Measurements from ENCODE around the gene ZNF317. TPM values are rescaled to one million over a fixed set of nuclear protein-coding genes. Genes with fewer than 3 reads are reported as not detected.
A peak's percentile ranks its signal among the peaks of the same experiment; 100 is the strongest.

ZNF317 gene
- total RNA-seq, 2 experiments from 2014 or later = 26.5 to 37.4 TPM

DNA sequence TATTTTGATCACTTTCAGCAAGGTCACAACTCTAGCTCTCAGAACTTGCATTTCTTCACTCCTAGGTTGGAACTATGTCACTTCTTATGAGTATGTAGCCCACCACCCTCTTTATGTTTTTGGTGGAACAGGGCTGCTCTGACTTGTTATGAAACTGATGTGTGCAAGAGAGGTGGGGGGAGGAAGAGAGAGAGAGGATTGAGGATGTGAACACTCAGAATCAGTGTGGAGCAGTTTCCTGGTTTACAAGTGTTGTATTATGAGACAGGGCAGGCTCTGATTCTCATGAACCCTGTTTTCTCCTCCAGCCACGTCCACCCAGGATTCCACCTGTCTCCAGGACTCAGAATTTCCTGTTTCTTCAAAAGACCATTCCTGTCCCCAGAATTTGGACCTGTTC, 16.1 kb downstream of the ZNF317 start:
- no TSS peak for BruUV-seq (replicated peaks)
- POLR2A ChIA-PET = no interaction called here
- peaks cover 100% of the 10 kb centered on the region for H3K36me3 ChIP-seq (ENCODE audit: insufficient read depth, low read length)
- H3K4me3 ChIP-seq (ENCODE audit: low read depth, low read length, poor library complexity, severe bottlenecking) = no peak overlapping the region
- TF ChIP-seq, protein P1, sequence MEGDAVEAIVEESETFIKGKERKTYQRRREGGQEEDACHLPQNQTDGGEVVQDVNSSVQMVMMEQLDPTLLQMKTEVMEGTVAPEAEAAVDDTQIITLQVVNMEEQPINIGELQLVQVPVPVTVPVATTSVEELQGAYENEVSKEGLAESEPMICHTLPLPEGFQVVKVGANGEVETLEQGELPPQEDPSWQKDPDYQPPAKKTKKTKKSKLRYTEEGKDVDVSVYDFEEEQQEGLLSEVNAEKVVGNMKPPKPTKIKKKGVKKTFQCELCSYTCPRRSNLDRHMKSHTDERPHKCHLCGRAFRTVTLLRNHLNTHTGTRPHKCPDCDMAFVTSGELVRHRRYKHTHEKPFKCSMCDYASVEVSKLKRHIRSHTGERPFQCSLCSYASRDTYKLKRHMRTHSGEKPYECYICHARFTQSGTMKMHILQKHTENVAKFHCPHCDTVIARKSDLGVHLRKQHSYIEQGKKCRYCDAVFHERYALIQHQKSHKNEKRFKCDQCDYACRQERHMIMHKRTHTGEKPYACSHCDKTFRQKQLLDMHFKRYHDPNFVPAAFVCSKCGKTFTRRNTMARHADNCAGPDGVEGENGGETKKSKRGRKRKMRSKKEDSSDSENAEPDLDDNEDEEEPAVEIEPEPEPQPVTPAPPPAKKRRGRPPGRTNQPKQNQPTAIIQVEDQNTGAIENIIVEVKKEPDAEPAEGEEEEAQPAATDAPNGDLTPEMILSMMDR (conservative IDR thresholded peaks at IDR 0.05; ENCODE audit: low read length) = no peak
- H4K20me1 ChIP-seq (ENCODE audit: insufficient read depth, low read length) = no peaks in the 10 kb centered on the region
- peaks cover 10% of the 10 kb centered on the region for H3K4me1 ChIP-seq (ENCODE audit: insufficient read depth, low read length, poor library complexity, severe bottlenecking)
- H2AFZ ChIP-seq (ENCODE audit: low read length) = no peak overlapping the region
- CTCF ChIA-PET (ENCODE audit: unreplicated experiment) = no interaction called here
- peak overlapping the region; percentile 27; the same call in 1 of the 2 replicates for H3K4me2 ChIP-seq (ENCODE audit: low read length)
- intact Hi-C loops (cut with micrococcal nuclease; ENCODE audit: unreplicated experiment) = no loop called here
- H3K9me3 ChIP-seq (ENCODE audit: low read length) = peaks cover 30% of the 10 kb centered on the region; the same call in 1 of the 2 replicates
- no peaks in the 10 kb centered on the region for H3K9me2 ChIP-seq (ENCODE audit: insufficient read depth, low read length)
- H3K79me2 ChIP-seq (ENCODE audit: insufficient read depth, low read depth, low read length) = peaks cover 50% of the 10 kb centered on the region
- DNase-seq (ENCODE audit: low spot score) = peak; percentile 37
- no peak overlapping the region for H3K27ac ChIP-seq (ENCODE audit: low read depth, low read length, poor library complexity, severe bottlenecking)

DNA sequence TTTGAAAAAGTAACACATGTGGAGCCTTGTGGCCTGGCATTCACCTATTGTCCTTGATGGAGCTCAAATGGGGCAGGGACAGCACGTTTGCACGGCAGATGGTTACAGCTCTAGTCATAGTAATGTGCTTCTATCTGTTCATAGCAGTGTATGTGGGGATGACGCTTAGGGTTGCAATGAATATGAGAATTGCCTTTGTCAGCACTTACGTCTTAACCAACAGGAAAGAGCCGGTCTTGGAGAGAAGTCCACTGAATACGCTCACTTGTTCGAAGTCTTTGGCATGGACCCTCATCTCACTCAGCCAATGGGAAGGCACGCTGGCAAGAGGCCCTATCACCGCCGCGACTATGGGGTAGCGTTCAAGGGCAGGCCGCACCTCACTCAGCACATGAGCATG, 19.7 kb downstream of the ZNF317 start:
- H3K27ac ChIP-seq (ENCODE audit: low read depth, low read length, poor library complexity, severe bottlenecking) = no peak overlapping the region
- H3K9me2 ChIP-seq (ENCODE audit: insufficient read depth, low read length) = no peaks in the 10 kb centered on the region
- H2AFZ ChIP-seq (ENCODE audit: low read length) = no peak overlapping the region
- peaks cover 10% of the 10 kb centered on the region for H3K4me1 ChIP-seq (ENCODE audit: insufficient read depth, low read length, poor library complexity, severe bottlenecking)
- ChIA-PET CTCF (ENCODE audit: unreplicated experiment) (no interaction called here), POLR2A (interaction anchor here (0.6 kb wide), 1 partner anchor 233 kb away, joined by 3 read pairs; no protein-coding TSS in a partner anchor)
- H3K4me2 ChIP-seq (ENCODE audit: low read length) = no peak overlapping the region
- H3K9me3 ChIP-seq (ENCODE audit: low read length) = peaks cover 7% of the 10 kb centered on the region; the same call in 1 of the 2 replicates
- intact Hi-C loops (cut with micrococcal nuclease; ENCODE audit: unreplicated experiment) = no loop called here
- BruUV-seq (replicated peaks) = no TSS peak
- H3K36me3 ChIP-seq (ENCODE audit: insufficient read depth, low read length) = peaks cover 100% of the 10 kb centered on the region
- H3K4me3 ChIP-seq (ENCODE audit: low read depth, low read length, poor library complexity, severe bottlenecking) = no peak overlapping the region
- TF ChIP-seq EZH2phosphoT487 (IDR thresholded peaks at IDR 0.05; ENCODE audit: borderline replicate concordance, low read depth, low read length) = no peak
- TF ChIP-seq, protein P1 (conservative IDR thresholded peaks at IDR 0.05; ENCODE audit: low read length) = no peak
- H4K20me1 ChIP-seq (ENCODE audit: insufficient read depth, low read length) = no peaks in the 10 kb centered on the region
- peaks cover 14% of the 10 kb centered on the region for H3K79me2 ChIP-seq (ENCODE audit: insufficient read depth, low read depth, low read length)
- DNase-seq (ENCODE audit: low spot score) = no peak

DNA sequence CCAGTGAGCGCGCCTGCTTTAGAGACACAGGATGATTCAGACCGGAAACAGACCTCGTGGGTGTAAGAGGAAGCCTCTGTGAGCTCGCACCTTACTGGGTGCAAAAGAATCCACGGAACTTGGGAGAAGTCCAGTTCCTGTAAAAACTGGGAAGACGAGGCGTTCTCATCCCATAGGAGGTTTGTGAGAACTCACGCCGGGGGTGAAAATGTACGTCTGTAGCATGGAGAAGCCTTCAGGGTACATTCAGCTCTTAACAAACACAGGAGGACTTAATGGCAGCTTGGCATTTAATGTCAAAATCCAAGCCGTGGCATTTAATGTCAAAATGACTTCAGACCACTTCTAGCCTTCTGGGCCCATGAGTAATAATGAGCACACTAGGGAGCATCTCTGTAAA, 21.2 kb downstream of the ZNF317 start:
- DNase-seq (ENCODE audit: low spot score) = no peak
- POLR2A ChIA-PET = no interaction called here
- Histone ChIP-seq H3K4me2 (ENCODE audit: low read length) (no peak overlapping the region), H3K36me3 (ENCODE audit: insufficient read depth, low read length) (peaks cover 100% of the 10 kb centered on the region), H3K4me1 (ENCODE audit: insufficient read depth, low read length, poor library complexity, severe bottlenecking) (peaks cover 2% of the 10 kb centered on the region), H3K27ac (ENCODE audit: low read depth, low read length, poor library complexity, severe bottlenecking) (no peak overlapping the region), H3K9me2 (ENCODE audit: insufficient read depth, low read length) (no peaks in the 10 kb centered on the region), H3K9me3 (ENCODE audit: low read length) (no peaks in the 10 kb centered on the region; the same call in 1 of the 2 replicates), H3K4me3 (ENCODE audit: low read depth, low read length, poor library complexity, severe bottlenecking) (no peak overlapping the region), H4K20me1 (ENCODE audit: insufficient read depth, low read length) (no peaks in the 10 kb centered on the region), H3K79me2 (ENCODE audit: insufficient read depth, low read depth, low read length) (no peaks in the 10 kb centered on the region), H2AFZ (ENCODE audit: low read length) (no peak overlapping the region)
- BruUV-seq (replicated peaks) = no TSS peak
- CTCF ChIA-PET (ENCODE audit: unreplicated experiment) = no interaction called here
- TF ChIP-seq, protein P1 (conservative IDR thresholded peaks at IDR 0.05; ENCODE audit: low read length) = no peak
- TF ChIP-seq EZH2phosphoT487 (IDR thresholded peaks at IDR 0.05; ENCODE audit: borderline replicate concordance, low read depth, low read length) = no peak
- intact Hi-C loops (cut with micrococcal nuclease; ENCODE audit: unreplicated experiment) = no loop called here
